Activated T-cell treated with anti-CD3 and anti-CD28 coated beads for 4 hours (primary cell): ENCODE data around the gene SLC25A28.
"Not testable (repeated sequence)": the region's sequence is repeated elsewhere in the genome, so short reads cannot be mapped to it uniquely, and the experiment has no call there.

Experiments
- DNase-seq: peaks from one replicate; pipeline ENCODE4 v3.0.0-alpha.2; 2020

The SLC25A28 gene

GRCh38 chr10:99625124-99625523 lies 4.9 kb upstream of the SLC25A28 start:
- not testable (repeated sequence) for DNase-seq

GRCh38 chr10:99623919-99624318 lies 3.7 kb upstream of the SLC25A28 start:
- DNase-seq = no peak

GRCh38 chr10:99621454-99622251 lies 1.4 kb upstream of the SLC25A28 start:
- DNase-seq = no peak

GRCh38 chr10:99620711-99621453 lies 643 bp upstream of the SLC25A28 start:
- DNase-seq = peak; percentile 74

GRCh38 chr10:99619090-99619800 lies 994 bp downstream of the SLC25A28 start:
- DNase-seq = no peak

- no peak for DNase-seq
Observed at GRCh38 chr10:99617696-99618095, 2.5 kb downstream of the SLC25A28 start.

GRCh38 chr10:99615426-99615825 lies 4.8 kb downstream of the SLC25A28 start:
- no peak for DNase-seq

GRCh38 chr10:99612167-99612831 lies 7.9 kb downstream of the SLC25A28 start:
- DNase-seq = no peak

GRCh38 chr10:99611326-99611725 lies 8.9 kb downstream of the SLC25A28 start:
- no peak for DNase-seq

- no peak for DNase-seq
Observed at GRCh38 chr10:99610221-99610620, 10.0 kb downstream of the SLC25A28 start.

- no peak for DNase-seq
Observed at GRCh38 chr10:99609186-99609585, 11.1 kb downstream of the SLC25A28 start.

GRCh38 chr10:99605351-99605750 lies 14.9 kb downstream of the SLC25A28 start:
- no peak for DNase-seq

GRCh38 chr10:99604862-99605261 lies 15.4 kb downstream of the SLC25A28 start:
- DNase-seq = no peak

GRCh38 chr10:99598781-99599509 lies 21.3 kb downstream of the SLC25A28 start:
- no peak for DNase-seq

GRCh38 chr10:99598011-99598410 lies 22.2 kb downstream of the SLC25A28 start:
- DNase-seq = no peak

GRCh38 chr10:99596708-99597107 lies 23.5 kb downstream of the SLC25A28 start:
- DNase-seq = not testable (repeated sequence)

GRCh38 chr10:99595770-99596465 lies 24.3 kb downstream of the SLC25A28 start:
- DNase-seq = no peak

GRCh38 chr10:99595236-99595635 lies 25.0 kb downstream of the SLC25A28 start:
- DNase-seq = no peak

GRCh38 chr10:99593312-99593711 lies 26.9 kb downstream of the SLC25A28 start:
- DNase-seq = no peak

GRCh38 chr10:99590799-99591198 lies 29.4 kb downstream of the SLC25A28 start:
- DNase-seq = no peak

GRCh38 chr10:99583687-99584086 lies 36.6 kb downstream of the SLC25A28 start:
- no peak for DNase-seq
